HG03025 (cell line): ENCODE data around the gene RBFOX2.
"Not testable (repeated sequence)": the region's sequence is repeated elsewhere in the genome, so short reads cannot be mapped to it uniquely, and the experiment has no call there.

Source experiments
- ATAC-seq: cut with Tn5 transposase; IDR thresholded peaks from one replicate; pipeline ENCODE4 v1.9.1; 2021; ENCODE audit warnings: mild to moderate bottlenecking, moderate library complexity; ENCODE audit not compliant: unreplicated experiment, low FRiP score

RBFOX2 gene

GRCh38 chr22:36028646-36029405, at the start of gene RBFOX2:
RBFOX2 (minus strand) TSS chr22:36028824; CDS start chr22:36028425, 399 bp downstream.
- ATAC-seq: no peak

GRCh38 chr22:36077271-36077670, 48.6 kb upstream of the RBFOX2 start:
- no peak for ATAC-seq

DNA sequence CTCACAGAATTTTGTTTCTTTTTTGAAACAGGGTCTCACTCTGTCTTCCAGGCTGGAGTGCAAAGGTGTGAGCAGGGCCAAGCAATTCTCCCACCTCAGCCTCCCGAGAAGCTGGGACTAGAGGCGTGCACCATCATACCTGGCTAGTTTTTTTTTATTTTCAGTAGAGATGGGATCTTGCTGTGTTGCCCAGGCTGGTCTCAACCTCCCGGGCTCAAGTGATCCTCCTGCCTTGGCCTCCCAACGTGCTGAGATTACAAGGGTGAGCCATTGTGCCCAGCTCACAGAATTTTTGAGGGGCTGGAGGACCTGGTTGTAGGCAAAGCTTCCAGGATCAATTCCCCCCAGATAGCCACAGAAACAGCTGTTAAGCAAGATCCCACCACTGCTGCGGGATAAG, 47.1 kb upstream of the RBFOX2 start:
- no peak for ATAC-seq

DNA sequence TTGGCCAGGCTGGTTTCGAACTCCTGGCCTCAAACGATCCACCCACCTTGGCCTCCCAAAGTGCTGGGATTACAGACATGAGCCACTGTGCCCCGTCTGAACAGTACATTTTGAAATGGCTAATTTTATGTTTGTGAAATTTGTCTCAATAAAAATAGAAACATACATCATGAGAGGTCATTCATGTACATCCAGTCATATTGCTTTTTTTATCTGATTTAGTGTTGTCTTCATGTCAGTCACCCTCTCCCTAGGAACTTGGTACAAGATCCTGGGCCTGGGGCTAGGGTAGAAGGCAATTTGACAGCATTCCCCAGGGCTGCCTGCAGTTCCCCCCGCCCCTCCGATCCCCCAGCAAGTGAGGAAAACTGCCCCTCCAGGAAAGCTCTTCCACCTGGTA, 46.6 kb upstream of the RBFOX2 start:
- ATAC-seq: no peak

GRCh38 chr22:36073476-36073875, 44.9 kb upstream of the RBFOX2 start:
- no peak for ATAC-seq

DNA sequence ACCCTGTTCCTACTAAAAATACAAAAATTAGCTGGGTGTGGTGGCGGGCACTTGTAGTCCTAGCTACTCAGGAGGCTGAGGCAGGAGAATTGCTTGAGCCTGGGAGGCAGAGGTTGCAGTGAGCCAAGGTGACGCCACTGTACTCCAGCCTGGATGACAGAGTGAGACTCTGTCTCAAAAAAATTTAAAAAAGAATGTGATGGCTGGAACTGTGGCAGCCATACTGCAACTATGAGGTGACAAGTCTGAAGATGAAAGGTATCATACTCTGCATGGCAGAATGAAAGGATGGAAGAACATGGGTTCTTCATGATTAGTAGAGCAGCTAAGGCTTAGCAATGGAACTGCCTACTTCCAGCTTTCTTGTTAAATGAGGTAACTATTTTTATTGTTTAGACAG, 42.0 kb upstream of the RBFOX2 start:
- ATAC-seq: not testable (repeated sequence)

DNA sequence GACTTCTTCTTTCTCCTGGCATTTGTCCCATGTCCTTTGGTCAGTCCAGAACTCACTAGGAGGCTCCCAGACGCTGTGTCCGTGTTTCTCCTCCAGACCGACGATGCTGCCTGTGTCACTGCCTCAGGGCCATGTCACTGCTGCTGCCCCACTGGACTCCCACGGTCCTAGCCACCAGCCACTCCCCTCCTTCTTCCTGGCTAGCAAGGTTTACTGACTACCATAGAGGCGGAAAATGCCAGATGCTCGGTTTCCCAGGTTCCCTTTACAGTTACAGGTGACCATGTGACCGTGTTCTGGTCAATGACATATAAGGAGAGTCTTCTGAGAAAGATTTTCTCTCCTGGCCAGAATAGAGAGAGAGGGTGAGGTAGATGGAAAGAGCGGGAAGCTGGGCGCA, 40.7 kb upstream of the RBFOX2 start:
- ATAC-seq: no peak

DNA sequence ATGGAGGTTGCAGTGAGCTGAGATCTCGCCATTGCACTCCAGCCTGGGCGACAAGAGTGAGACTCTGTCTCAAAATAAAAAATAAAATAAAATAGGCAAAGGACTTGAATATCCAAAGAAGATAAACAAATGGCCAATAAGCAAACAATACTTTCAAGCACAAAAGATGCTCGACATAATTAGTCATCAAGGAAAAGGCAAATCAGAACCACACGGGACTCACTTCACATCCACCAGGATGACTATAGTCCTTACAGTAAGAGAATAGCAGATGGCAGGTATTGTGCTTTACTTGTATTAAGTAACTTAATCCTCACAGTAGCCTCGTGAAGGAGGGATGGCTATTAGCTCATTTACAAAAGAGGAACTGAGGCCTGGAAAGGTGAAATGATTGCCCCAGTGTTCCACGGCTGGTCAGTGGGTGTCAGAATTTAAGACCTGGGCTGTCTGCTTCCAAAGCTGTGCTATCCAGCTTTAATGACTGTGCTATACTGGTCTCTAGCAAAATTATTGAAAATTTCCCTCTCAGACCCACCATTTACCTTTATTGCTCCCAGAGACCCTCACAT, 40.2 kb upstream of the RBFOX2 start:
- ATAC-seq: no peak

GRCh38 chr22:36067235-36067558, 38.6 kb upstream of the RBFOX2 start:
- ATAC-seq: no peak

GRCh38 chr22:36065775-36066544, 37.3 kb upstream of the RBFOX2 start:
- ATAC-seq: no peak

DNA sequence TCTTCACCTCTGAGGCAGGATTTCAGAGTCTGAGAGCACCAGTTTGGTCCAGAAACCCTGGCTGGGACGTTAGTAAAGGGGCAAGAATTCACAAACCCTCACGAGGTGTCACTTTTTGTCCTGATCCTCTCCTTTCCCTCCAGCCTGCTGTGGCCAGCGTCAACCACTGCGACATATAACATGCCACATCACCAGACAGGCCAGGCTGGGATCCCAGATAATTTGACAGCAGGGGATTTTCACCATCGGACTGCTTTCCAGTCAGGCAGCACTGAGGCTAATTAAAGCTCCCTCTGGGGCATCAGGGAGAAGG, 36.8 kb upstream of the RBFOX2 start:
- ATAC-seq: no peak

- ATAC-seq: no peak
These were observed 35.7 kb upstream of the RBFOX2 start for GRCh38 chr22:36064358-36064757.

GRCh38 chr22:36056980-36057379, 28.4 kb upstream of the RBFOX2 start:
- no peak for ATAC-seq

DNA sequence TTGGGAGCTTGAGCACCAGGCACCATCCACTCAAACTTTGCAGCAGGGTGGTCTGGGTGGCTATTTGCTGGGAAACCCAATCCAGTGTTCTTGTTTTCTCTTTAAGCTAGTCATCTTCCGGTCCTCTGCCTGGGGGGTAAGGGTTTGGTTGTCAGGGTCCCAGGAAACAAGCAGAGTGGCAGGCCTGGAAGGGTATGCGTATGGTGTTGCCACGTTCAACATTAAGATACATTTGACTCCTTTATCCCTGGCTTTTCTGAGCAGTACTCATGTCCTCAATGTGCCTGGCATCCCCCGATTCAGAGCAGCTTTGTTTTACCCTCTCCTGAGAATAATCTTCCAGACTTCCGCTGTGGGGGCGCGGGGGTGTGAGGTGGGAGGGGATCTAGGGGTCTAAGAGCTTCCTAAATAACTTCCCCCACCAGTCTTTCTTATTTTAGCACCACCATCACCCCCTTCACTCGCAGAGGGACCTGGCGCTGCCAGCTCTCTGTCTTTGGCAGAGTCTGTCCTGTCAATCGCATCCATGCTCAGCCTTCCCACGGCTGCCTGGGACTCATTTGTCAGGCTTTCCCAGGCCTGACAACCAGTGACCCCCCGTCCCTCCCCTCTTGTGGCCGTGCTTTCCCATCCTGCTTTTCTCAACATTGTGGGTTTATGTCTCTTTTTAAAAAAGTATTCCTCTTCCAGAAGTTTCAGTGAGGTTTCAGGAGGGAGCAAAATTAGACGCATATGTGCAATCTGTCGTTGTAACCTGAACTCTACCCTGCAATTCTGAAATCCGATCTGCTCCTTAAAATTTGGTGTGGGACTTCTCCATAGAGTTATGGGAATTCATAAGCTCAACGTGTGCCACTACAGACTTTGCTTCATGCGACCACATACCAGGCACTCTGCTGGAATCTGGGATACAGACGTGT, 27.0 kb upstream of the RBFOX2 start:
- ATAC-seq: no peak

- not testable (repeated sequence) for ATAC-seq
These were observed 25.8 kb upstream of the RBFOX2 start for GRCh38 chr22:36054446-36054845.

GRCh38 chr22:36053242-36054147, 24.9 kb upstream of the RBFOX2 start:
- no peak for ATAC-seq

DNA sequence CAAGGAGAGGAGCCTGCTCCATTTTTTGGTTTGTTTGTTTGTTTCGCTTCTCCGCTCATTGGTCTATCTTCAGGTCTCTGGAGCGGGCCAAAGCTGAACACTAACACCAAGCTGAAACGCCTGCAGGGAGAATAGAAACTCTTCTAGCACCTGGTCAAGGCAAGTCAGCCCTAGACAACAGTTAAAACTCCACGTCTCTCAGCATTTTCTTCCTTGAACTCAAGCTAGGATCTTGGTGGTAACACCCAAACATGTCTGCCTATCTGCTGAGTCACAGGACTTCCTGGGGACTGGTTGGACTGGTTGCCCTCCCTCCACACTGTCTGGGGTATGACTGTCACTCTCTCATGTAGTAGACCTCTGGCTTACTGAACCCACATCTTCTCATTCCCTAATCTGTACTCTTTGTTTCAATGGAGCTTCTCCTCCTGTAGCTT, 23.9 kb upstream of the RBFOX2 start:
- ATAC-seq: no peak

- no peak for ATAC-seq
These were observed 21.0 kb upstream of the RBFOX2 start for GRCh38 chr22:36049678-36049997.

- ATAC-seq: no peak
These were observed 20.5 kb upstream of the RBFOX2 start for GRCh38 chr22:36048911-36049677.
